NCI-H1930 (cell line): ENCODE data around the gene DKKL1.

Experiments used
- DNase-seq, 2 experiments: peaks; one replicate each; lab custom pipeline; 2025; lab: John Stamatoyannopoulos, UW

DKKL1 gene

DNA sequence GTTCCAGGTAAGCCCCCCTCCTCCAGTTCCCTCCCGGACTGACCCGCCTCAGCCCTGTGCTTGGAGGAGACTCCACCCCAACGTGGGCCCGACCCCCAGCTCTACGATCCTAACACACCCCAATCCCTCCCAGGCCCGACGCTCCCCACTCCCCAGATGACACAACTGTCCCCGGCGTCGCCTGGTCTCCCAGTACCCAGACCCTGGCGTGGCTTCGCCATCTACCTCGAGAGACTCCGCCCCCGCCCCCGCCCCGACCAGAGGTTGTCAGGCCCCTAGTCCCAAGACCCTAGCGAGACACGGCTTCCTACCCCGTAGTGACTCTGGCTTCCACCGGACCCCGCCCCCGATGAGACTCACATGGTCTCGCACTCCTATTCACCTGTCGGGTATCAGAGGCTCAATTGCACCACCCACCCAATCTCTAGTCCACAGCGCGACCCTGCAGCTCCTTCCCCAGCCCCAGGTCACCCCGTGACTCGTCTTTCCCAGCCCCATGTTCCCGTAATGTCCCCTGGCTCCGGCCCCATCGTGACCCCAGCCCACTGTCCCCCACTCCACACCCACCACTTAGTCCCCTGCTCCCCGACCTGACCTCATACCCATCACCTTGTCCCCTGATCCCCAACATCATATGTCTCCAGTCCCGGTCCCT lies 25.5 kb upstream of the DKKL1 start:
- no peak for DNase-seq

DNA sequence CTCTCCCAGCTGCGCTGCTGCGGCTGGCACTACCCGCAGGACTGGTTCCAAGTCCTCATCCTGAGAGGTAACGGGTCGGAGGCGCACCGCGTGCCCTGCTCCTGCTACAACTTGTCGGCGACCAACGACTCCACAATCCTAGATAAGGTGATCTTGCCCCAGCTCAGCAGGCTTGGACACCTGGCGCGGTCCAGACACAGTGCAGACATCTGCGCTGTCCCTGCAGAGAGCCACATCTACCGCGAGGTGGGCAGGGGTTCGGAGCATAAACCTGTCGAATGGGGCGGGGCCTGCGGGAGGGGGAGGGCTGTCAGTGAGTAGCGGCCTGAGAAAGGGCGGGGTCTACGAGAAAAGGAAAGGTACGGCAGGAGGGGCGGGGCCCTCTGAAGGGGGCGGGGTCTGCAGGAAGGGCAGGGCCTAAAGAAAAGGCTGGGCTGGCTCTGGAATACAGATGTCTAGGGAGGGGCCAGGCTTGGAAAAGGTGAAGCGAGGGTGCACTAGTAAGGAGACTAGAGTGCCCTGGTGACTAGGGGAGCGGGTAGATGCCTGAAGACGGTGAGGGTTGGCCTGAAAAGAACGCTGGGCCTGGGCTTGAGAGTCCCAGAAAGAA lies 24.9 kb upstream of the DKKL1 start:
- peak; percentile 50 to 58 for DNase-seq

- peak; percentile 87 to 91 for DNase-seq
These were observed 24.2 kb upstream of the DKKL1 start for GRCh38 chr19:49339301-49340068.

- peak in 1 of 2 experiments; percentile 31 for DNase-seq
These were observed 23.4 kb upstream of the DKKL1 start for GRCh38 chr19:49340069-49340864.

DNA sequence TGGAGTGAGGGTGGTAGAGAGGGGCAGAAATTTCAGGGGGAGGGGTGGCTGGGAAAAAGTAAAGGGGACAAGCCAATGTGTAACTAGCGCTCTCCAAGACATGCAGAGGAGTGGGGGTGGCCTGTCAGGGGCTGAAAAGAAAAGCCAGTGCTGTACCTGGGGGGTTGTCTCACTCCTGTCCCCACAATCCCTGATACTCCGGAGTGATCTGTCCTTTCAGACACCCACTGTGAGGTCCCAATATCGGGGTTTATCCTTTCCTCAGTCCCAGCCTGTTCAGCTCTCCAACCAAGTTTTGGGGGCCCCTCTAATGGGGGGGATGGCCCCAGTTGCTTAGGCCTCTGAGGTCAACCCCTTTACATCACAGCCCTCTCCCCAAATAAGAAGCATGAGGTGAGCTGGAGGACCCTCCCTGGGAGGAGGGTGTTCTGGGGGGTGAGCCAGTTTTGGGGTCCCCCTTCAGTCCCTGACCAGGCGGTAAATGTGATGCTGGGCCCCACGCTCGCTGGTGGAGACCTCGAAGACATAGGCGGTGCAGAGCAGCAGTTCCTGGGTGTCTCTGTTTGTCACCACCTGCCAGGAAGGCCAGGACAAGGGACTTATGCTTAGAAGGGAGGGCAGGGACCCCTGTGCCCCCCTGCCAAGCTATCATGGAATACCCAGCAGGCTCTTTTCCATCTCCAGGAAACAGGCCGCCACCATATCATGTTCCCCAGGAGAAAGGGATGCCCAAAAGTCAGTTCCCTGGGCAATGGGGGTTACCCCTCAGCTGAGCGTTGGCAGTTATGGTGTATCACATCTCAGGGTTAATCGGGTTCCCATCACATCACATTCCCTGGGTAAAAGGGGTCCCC lies 22.6 kb upstream of the DKKL1 start:
- no peak for DNase-seq

DNA sequence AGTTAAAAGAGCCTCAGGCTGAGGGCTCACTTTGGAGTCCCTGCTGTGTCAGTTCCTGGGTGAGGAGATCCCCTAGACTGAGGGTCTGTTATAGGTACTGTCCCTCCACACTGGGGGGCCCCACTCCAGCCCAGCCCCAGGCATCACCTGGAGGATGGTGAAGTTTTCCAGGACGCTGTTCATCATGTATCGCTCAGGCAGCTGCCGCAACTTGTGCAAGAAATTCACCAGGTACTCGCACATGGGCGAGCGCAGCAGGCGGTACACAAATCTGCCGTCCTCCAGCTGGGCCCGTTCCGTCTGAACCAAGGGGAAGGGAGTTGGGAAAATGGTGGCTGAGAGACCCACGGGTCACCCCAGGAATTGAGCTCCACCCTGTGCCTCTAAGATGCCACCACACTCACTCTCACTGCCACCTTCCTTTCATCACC lies 21.4 kb upstream of the DKKL1 start:
- DNase-seq: no peak

- no peak for DNase-seq
These were observed 20.6 kb upstream of the DKKL1 start for GRCh38 chr19:49343123-49343522.

DNA sequence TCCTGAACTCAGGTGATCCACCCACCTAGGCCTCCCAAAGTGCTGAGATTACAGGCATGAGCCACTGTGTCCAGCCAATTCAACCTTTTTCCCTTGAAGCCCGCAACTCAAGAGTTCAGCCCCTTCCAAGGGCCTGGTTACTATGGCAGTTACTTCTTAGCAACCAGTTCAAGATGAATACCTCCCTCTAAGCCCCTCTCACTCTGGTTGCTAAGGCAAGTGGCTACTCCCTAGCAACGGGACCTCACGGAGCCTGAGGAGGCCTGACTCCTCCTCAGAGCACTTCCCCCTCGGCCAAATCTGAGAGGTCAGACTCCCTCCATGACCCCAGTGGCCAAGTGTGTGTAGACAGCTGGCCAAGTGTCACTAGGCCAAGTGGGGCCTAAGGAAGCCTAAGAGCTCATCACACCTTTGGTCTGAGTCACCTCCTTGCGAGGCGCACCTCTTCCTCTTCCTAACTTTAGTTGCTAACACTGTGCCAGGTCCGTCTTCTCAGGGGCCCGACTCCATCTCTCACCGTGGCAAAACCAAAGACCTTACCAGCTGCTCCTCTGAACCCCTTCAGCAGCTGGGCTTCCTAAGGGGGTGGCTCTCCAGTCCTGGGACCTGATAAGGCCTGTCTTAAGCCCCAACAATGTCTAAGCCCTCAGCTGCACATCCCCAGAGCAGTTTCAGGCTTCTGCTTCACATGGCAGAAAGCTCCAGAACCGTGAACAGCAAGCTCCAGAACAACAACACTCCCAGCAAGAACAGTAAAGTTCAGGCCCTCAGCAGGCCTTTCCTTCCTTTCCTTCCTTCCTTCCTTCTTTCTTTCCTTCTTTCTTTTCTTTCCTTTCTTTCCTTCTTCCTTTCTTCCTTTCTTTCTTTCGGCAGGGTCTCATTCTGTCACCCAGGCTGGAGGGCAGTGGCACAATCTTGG lies 18.9 kb upstream of the DKKL1 start:
- DNase-seq: no peak

- no peak for DNase-seq
These were observed 16.5 kb upstream of the DKKL1 start for GRCh38 chr19:49347191-49347590.

DNA sequence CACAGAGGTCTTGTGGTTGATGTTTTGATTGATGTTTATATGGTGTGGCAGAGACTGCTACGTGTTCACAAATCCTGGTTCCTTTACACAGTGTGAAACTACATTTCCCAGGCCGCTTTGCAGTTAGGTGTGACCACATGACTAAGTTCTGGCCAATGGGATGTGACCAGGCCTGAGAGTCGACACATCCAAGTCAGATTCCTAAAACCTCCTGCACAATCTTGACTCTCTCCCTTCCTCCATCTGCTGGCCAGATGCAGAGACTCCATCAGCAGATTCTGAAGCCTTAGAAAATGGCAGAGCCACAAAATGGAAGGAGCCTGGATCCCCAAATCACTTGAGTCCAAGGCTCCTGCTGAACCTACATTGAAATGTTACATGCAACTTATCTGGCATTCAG lies 15.8 kb upstream of the DKKL1 start:
- DNase-seq: peak; percentile 30 to 41

DNA sequence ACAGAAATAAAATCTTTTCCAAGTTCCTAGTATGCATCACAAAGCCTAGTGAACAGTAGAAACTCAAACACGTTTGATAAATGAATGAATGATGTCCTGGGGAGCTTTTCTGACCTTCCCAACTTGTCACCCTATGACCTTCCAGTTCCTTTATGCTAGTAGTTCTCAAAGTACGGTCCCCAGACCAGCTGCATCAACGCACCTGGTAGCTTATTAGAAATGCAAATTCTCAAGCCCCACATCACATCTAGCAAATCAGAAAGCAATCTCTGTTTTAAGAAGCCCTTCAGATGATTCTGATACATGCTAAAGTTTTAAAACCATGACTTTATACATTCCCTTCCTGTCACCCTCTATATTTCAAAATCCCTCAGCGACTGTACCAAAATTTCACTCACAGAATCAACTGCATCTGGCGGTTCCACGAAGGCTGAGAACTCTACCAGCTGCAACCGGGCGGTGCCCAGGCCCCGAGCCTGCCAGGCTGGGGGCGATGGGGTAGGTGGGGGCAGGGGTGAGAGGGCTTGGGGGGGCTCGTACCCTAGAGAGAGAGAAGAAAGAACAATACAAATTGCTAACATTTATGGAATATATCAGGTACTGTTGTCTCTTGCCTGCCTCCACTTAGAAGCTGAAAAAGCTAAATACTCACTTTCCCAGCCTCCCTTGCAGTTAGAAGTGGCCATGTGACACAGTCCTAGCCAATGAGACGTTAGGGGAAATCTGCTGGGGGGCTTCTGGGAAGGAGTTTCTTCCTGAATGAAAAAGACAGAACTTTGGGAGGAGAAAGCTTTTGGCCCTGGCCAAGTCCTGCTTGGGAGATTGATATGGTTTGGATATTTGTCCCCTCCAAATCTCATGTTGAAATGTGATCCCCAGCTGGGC lies 15.1 kb upstream of the DKKL1 start:
- DNase-seq: no peak

DNA sequence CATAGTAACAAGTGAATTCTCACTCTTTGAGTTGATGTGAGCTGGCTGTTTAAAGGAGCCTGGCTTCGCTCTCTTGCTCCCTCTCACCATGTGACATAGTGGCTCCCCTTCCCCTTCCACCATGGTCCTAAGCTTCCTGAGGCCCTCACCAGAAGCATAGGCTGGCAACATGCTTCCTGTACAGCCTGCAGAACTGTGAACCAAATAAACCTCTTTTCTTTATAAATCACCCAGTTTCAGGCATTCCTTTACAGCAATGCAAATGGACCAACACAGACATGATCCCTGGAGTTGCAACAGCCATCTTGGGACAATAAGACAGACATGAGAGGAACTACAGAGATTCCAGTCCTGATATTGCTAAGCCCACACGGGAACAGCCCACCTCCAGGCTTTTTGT lies 14.1 kb upstream of the DKKL1 start:
- DNase-seq: no peak

- DNase-seq: no peak
These were observed 7.7 kb upstream of the DKKL1 start for GRCh38 chr19:49355909-49356353.

GRCh38 chr19:49356382-49356781 lies 7.3 kb upstream of the DKKL1 start:
- DNase-seq: no peak

- no peak for DNase-seq
These were observed 6.5 kb upstream of the DKKL1 start for GRCh38 chr19:49357186-49357585.

- no peak for DNase-seq
These were observed 3.5 kb upstream of the DKKL1 start for GRCh38 chr19:49359851-49360820.

GRCh38 chr19:49361438-49362047 lies 2.1 kb upstream of the DKKL1 start:
- DNase-seq: peak in 1 of 2 experiments; percentile 25
